Measurements from ENCODE around the gene FUT7.

FUT7 gene

DNA sequence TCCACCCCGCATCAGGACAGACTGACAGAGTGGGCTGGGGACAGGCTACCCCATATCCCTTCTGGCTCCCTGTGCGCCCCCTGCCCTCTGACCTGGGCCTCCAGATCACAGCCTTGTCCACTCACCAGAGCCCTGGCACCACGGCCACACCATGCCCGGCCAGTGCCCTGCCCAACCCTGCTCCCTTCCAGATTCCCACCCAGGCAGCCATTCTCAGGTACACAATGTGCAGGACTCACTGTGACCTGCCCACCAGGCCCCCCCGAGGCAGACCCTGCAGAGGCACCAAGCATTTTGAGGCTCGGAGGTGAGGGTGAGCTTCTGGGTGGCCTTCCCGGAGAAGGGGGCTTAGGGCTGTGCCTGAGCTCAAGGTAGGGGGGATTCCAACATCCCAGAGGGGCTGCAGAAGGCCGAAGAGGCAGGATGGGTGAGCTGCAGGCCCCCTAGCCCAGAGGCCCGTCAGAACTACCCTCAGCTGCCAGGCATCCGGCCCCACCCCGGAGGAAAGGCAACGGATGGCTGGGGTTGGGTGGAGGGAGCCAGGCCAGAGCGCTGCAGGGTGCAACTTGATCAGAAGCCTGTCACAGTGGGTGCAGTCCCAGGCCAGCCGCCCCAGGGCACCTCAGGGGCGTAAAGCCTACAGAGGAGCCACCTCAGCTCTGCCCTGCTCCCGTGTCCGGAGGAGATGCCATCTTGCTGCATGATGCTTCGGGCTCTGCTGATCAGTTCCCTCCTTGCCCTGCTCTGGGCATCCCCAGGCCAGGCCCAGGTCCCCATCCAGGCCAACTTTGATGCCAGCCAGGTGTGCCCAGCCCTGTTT, 49.4 kb downstream of the FUT7 start, which contains the start of gene LCNL1:
Gene LCNL1 (plus strand): TSS at position 762 of the 820 bp plus-strand sequence. CDS start 594 bp downstream, outside the sequence.
- DNase-seq (ENCODE audit: low read depth in 2 of 2): no peak

- no peak for DNase-seq (ENCODE audit: low read depth in 2 of 2)
These were observed 50.2 kb downstream of the FUT7 start for GRCh38 chr9:136981588-136982231.

GRCh38 chr9:136980669-136981478, 51.0 kb downstream of the FUT7 start:
- no peak for DNase-seq (ENCODE audit: low read depth in 2 of 2)

Data from stimulated activated CD8-positive, alpha-beta memory T cell treated with anti-CD3 and anti-CD28 coated beads, Interleukin-7, amount 100 ng/mL, for 1 hour (primary cell).